WTC11 (cell line): ENCODE measurements around the gene TUT4.

Experiments
- CTCF ChIP-seq: fragments of 200-600 bp; IDR thresholded peaks from 2 replicates; pipeline ENCODE4 v1.8.0; 2022; ENCODE audit warnings: antibody characterized with exemption
- IRF2 ChIP-seq: sonication (generic); formaldehyde crosslinking; IDR thresholded peaks from 2 replicates; pipeline ENCODE4 v1.8.0; 2022; ENCODE audit warnings: low read depth, missing genetic modification reagents, borderline replicate concordance
- JUN ChIP-seq: sonication (generic); formaldehyde crosslinking; IDR thresholded peaks from 2 replicates; pipeline ENCODE4 v1.8.0; 2023; ENCODE audit warnings: mild to moderate bottlenecking, missing genetic modification reagents
- SP1 ChIP-seq: sonication (generic); formaldehyde crosslinking; conservative IDR thresholded peaks from 2 replicates; pipeline ENCODE4 v1.8.1; 2022; ENCODE audit warnings: missing genetic modification reagents
- ZNF121 ChIP-seq: sonication (generic); formaldehyde crosslinking; IDR thresholded peaks from 2 replicates; pipeline ENCODE4 v1.8.0; 2023; ENCODE audit warnings: missing genetic modification reagents

- TF ChIP-seq JUN (CRISPR knock-in tag) (no peak), SP1 (no peak), IRF2 (CRISPR knock-in tag) (no peak), CTCF (no peak), ZNF121 (CRISPR knock-in tag) (no peak)
These were observed 128.1 kb downstream of the TUT4 start for GRCh38 chr1:52424813-52425212.
